Measurements from ENCODE around the gene SYCP3. TPM values are rescaled to one million over a fixed set of nuclear protein-coding genes. Genes with fewer than 3 reads are reported as not detected.

SYCP3 gene
- total RNA-seq, 4 donors from 2014 or later, result not detected

DNA sequence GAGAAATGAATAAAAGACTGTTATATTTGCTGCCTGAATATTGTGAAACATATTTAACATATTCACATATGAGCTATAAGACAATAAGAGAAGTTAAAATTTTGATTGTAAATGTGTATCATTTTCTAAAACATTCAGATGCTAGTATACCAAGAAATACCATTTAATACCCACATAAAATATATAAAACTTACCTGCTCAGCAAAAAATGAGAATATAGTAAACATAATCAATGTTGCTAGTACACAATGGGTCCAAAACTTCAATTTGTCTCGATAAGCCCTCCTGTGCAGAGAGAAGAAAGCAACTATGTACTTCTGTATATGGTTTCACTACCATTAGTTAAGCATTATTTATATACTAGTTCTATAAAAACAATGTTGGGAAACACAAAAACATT is 9.6 kb upstream of the SYCP3 start:
- Histone ChIP-seq H3K27ac (replicated peaks in 1 of 4) (no peak overlapping the region), H3K9me3 (no peaks in the 10 kb centered on the region), H3K4me1 (no peaks in the 10 kb centered on the region), H3K27me3 (no peaks in the 10 kb centered on the region), H3K36me3 (peaks cover 17 to 96% (median 83%) of the 10 kb centered on the region in 4 donors), H3K4me3 (no peak overlapping the region)
- TF ChIP-seq EP300 (IDR thresholded peaks at IDR 0.05) (no peak), POLR2AphosphoS5 (IDR thresholded peaks at IDR 0.05) (no peak), POLR2A (IDR thresholded peaks at IDR 0.05; ENCODE audit: low read depth) (no peak)
- TF ChIP-seq, protein P1, sequence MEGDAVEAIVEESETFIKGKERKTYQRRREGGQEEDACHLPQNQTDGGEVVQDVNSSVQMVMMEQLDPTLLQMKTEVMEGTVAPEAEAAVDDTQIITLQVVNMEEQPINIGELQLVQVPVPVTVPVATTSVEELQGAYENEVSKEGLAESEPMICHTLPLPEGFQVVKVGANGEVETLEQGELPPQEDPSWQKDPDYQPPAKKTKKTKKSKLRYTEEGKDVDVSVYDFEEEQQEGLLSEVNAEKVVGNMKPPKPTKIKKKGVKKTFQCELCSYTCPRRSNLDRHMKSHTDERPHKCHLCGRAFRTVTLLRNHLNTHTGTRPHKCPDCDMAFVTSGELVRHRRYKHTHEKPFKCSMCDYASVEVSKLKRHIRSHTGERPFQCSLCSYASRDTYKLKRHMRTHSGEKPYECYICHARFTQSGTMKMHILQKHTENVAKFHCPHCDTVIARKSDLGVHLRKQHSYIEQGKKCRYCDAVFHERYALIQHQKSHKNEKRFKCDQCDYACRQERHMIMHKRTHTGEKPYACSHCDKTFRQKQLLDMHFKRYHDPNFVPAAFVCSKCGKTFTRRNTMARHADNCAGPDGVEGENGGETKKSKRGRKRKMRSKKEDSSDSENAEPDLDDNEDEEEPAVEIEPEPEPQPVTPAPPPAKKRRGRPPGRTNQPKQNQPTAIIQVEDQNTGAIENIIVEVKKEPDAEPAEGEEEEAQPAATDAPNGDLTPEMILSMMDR (IDR thresholded peaks at IDR 0.05), result no peak
- WGBS, result 97% methylated on average over 1 of the region's 1 CpG
- intact Hi-C loops (cut with DNase I), result no loop called here
- no peak for DNase-seq (ENCODE audit: extremely low spot score)

DNA sequence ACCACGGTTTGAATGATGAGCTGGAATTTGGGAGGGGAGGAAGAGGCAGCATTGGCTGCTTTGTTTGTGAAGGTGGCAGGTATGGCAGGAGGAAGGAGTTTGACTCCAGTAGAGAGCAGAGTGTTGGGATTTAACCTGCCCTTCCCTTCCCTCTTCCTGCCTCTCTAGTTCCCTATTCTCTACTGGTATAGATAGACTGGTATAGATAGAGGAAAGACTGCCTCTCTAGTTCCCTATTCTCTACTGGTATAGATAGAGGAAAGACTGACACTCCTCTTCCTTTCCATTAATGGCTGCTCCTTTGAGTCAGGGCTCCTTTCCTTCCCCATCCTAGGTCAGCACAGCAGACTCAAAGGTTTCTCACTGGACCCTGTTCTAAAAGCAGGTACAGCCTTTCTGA is 8.4 kb upstream of the SYCP3 start:
- Histone ChIP-seq H3K27ac (replicated peaks in 1 of 4) (no peak overlapping the region), H3K4me3 (no peak overlapping the region), H3K4me1 (peaks cover 0 to 3% (median 0%) of the 10 kb centered on the region in 4 donors), H3K9me3 (no peaks in the 10 kb centered on the region), H3K36me3 (peaks cover 7 to 99% (median 80%) of the 10 kb centered on the region in 4 donors), H3K27me3 (no peaks in the 10 kb centered on the region)
- TF ChIP-seq POLR2A (IDR thresholded peaks at IDR 0.05; ENCODE audit: low read depth), result no peak
- TF ChIP-seq, protein P1 (IDR thresholded peaks at IDR 0.05), result no peak
- no peak for TF ChIP-seq EP300 (IDR thresholded peaks at IDR 0.05)
- TF ChIP-seq POLR2AphosphoS5 (IDR thresholded peaks at IDR 0.05), result no peak
- WGBS, result 85% methylated on average over 1 of the region's 1 CpG
- intact Hi-C loops (cut with DNase I), result no loop called here
- DNase-seq (ENCODE audit: extremely low spot score), result no peak

DNA sequence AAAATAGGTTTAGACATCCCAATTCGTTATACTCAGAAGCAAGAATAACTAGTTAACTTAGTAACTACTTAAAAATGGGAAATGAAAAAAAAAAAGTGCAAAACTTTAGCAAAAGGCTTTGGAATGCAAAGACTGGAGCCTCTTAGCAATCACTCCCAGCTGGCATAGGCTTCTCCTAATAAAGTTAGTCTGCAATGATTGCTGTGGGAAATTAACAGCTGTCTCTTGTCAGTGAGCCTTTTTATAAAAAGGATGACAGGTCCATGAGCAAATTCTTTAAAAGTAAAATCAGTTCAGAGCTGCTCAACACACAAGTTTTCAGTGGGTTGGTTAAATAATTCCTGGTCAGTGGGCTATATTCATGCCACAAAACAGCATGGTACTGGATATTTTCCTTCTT is 7.4 kb upstream of the SYCP3 start:
- H3K27me3 ChIP-seq, result no peaks in the 10 kb centered on the region
- DNase-seq (ENCODE audit: extremely low spot score), result no peak
- no peaks in the 10 kb centered on the region for H3K9me3 ChIP-seq
- WGBS, result 69% methylated on average over 1 of the region's 1 CpG
- peaks cover 0 to 4% (median 0%) of the 10 kb centered on the region in 4 donors for H3K4me1 ChIP-seq
- TF ChIP-seq POLR2AphosphoS5 (IDR thresholded peaks at IDR 0.05), result no peak
- TF ChIP-seq POLR2A (IDR thresholded peaks at IDR 0.05; ENCODE audit: low read depth), result no peak
- TF ChIP-seq, protein P1 (IDR thresholded peaks at IDR 0.05), result no peak
- no peak for TF ChIP-seq EP300 (IDR thresholded peaks at IDR 0.05)
- intact Hi-C loops (cut with DNase I), result no loop called here
- H3K27ac ChIP-seq (replicated peaks in 1 of 4), result no peak overlapping the region
- H3K4me3 ChIP-seq, result no peak overlapping the region
- peaks cover 6 to 98% (median 76%) of the 10 kb centered on the region in 4 donors for H3K36me3 ChIP-seq

DNA sequence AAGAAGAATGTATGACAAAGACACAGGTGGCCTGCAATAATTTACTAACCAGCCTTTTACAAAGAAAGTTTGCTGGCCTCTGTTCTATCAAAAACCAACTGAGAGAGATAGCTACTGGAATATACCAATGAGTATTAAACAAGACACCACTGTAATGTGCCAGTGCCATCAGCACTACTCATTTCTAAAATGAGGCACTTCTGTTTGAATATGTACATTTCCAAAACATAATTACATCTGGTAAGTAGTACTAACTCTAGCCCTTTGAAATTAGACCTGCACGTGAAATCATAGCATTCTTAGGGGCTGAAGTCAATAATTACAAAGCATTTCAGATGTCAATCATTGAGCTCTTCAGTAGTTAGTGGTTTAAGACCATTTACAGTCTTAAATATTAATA is 6.9 kb upstream of the SYCP3 start:
- Histone ChIP-seq H3K4me3 (no peak overlapping the region), H3K9me3 (no peaks in the 10 kb centered on the region), H3K36me3 (peaks cover 6 to 98% (median 74%) of the 10 kb centered on the region in 4 donors), H3K4me1 (peaks cover 0 to 4% (median 0%) of the 10 kb centered on the region in 4 donors), H3K27me3 (no peaks in the 10 kb centered on the region), H3K27ac (replicated peaks in 1 of 4) (no peak overlapping the region)
- no peak for DNase-seq (ENCODE audit: extremely low spot score)
- intact Hi-C loops (cut with DNase I), result no loop called here
- WGBS, result 79% methylated on average over 1 of the region's 1 CpG
- no peak for TF ChIP-seq EP300 (IDR thresholded peaks at IDR 0.05)
- no peak for TF ChIP-seq POLR2AphosphoS5 (IDR thresholded peaks at IDR 0.05)
- TF ChIP-seq POLR2A (IDR thresholded peaks at IDR 0.05; ENCODE audit: low read depth), result no peak
- TF ChIP-seq, protein P1 (IDR thresholded peaks at IDR 0.05), result no peak

DNA sequence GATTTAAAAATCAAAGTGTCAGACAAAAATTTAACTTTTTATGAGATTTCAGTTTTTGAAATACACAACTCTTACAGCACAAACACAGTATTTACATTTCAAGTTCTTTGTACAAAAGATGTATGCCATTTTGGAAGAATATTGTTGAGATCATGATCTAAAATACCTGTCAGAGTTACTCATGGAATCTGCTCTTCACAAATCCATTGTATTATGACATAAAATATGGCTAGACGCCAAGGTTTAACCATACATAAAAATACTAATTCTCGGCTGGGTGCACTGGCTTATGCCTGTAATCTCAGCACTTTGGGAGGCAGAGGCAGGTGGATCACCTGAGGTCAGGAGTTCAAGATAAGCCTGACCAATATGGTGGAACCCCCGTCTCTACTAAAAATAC is 6.2 kb upstream of the SYCP3 start:
- WGBS, result 88% methylated on average over 3 of the region's 3 CpGs
- H3K4me1 ChIP-seq, result peaks cover 0 to 4% (median 0%) of the 10 kb centered on the region in 4 donors
- no peaks in the 10 kb centered on the region for H3K27me3 ChIP-seq
- peaks cover 6 to 95% (median 70%) of the 10 kb centered on the region in 4 donors for H3K36me3 ChIP-seq
- no peak for DNase-seq (ENCODE audit: extremely low spot score)
- no peak overlapping the region for H3K4me3 ChIP-seq
- intact Hi-C loops (cut with DNase I), result no loop called here
- TF ChIP-seq EP300 (IDR thresholded peaks at IDR 0.05) (no peak), POLR2A (IDR thresholded peaks at IDR 0.05; ENCODE audit: low read depth) (no peak), POLR2AphosphoS5 (IDR thresholded peaks at IDR 0.05) (no peak)
- TF ChIP-seq, protein P1 (IDR thresholded peaks at IDR 0.05), result no peak
- H3K9me3 ChIP-seq, result no peaks in the 10 kb centered on the region
- no peak overlapping the region for H3K27ac ChIP-seq (replicated peaks in 1 of 4)

Data from esophagus muscularis mucosa (tissue), 4 donors.